Liver (tissue), 9 donors: ENCODE results near the gene KMT2E. TPM values are rescaled to one million over a fixed set of nuclear protein-coding genes. Genes with fewer than 3 reads are reported as not detected.

ENCODE experiments used
- DNase-seq: peaks from one replicate; pipeline ENCODE4 v3.0.0-alpha.2; 2017; ENCODE audit warnings: low spot score
- H3K27ac ChIP-seq, 2 donors: one replicate each; pipeline ENCODE4 v1.7.0; 2013; ENCODE audit warnings: inconsistent platforms in 2 of 2, low read length in 2 of 2, control low read depth in 1 of 2, low read depth in 1 of 2, mild to moderate bottlenecking in 1 of 2
- H3K27me3 ChIP-seq, 4 donors: one replicate each; pipeline versions ENCODE4 v1.6.1 to v1.7.0; 2013; ENCODE audit warnings: low read length in 3 of 4, inconsistent platforms in 1 of 4, mild to moderate bottlenecking in 1 of 4, moderate library complexity in 1 of 4; ENCODE audit not compliant: control insufficient read depth in 4 of 4, insufficient read depth in 4 of 4
- H3K36me3 ChIP-seq, 4 donors: one replicate each; pipeline versions ENCODE4 v1.6.1 to v1.7.0; 2013; ENCODE audit warnings: low read length in 3 of 4, mild to moderate bottlenecking in 3 of 4, low read depth in 1 of 4, moderate library complexity in 1 of 4; ENCODE audit not compliant: control insufficient read depth in 4 of 4, insufficient read depth in 3 of 4
- H3K4me1 ChIP-seq, 4 donors: one replicate each; pipeline versions ENCODE4 v1.6.1 to v1.7.0; 2013; ENCODE audit warnings: low read length in 3 of 4, mild to moderate bottlenecking in 3 of 4, moderate library complexity in 1 of 4; ENCODE audit not compliant: control insufficient read depth in 4 of 4, insufficient read depth in 4 of 4
- H3K4me3 ChIP-seq, 3 donors: one replicate each; pipeline versions ENCODE4 v1.6.1 to v1.7.0; 2013; ENCODE audit warnings: low read length in 3 of 3, control low read depth in 1 of 3, low read depth in 1 of 3, mild to moderate bottlenecking in 1 of 3
- H3K9ac ChIP-seq, 2 donors: one replicate each; pipeline ENCODE4 v1.7.0; 2013; ENCODE audit warnings: low read length in 2 of 2, mild to moderate bottlenecking in 2 of 2, moderate library complexity in 2 of 2, control low read depth in 1 of 2, low read depth in 1 of 2
- H3K9me3 ChIP-seq, 4 donors: one replicate each; pipeline versions ENCODE4 v1.6.1 to v1.7.0; 2013; ENCODE audit warnings: low read length in 3 of 4; ENCODE audit not compliant: control insufficient read depth in 4 of 4
- ATF3 ChIP-seq: IDR thresholded peaks from 2 replicates; pipeline ENCODE4 v1.6.1; 2016; ENCODE audit warnings: antibody characterized with exemption
- CTCF ChIP-seq: fragments of 150-350 bp; IDR thresholded peaks from 2 replicates; pipeline ENCODE4 v1.5.1; 2017; ENCODE audit warnings: improper control_type of control experiment, low read depth, low read length; ENCODE audit not compliant: missing input control
- FOXA1 ChIP-seq: IDR thresholded peaks from 2 replicates; pipeline ENCODE4 v1.6.1; 2016; ENCODE audit warnings: antibody characterized with exemption
- GABPA ChIP-seq, 2 donors: IDR thresholded peaks in 1 of 2; conservative IDR thresholded peaks in 1 of 2; 2 replicates each; pipeline ENCODE4 v1.6.1; 2016; ENCODE audit warnings: antibody characterized with exemption in 2 of 2, mild to moderate bottlenecking in 1 of 2, moderate library complexity in 1 of 2
- HNF4A ChIP-seq, 2 donors: conservative IDR thresholded peaks; 2 replicates each; pipeline ENCODE4 v1.6.1; 2016; ENCODE audit warnings: antibody characterized with exemption in 2 of 2, mild to moderate bottlenecking in 2 of 2
- HNF4G ChIP-seq: IDR thresholded peaks from 2 replicates; pipeline ENCODE4 v1.6.1; 2016; ENCODE audit warnings: antibody characterized with exemption
- JUND ChIP-seq, 2 donors: IDR thresholded peaks; 2 replicates each; pipeline ENCODE4 v1.6.1; 2016; ENCODE audit warnings: antibody characterized with exemption in 2 of 2
- MAX ChIP-seq: IDR thresholded peaks from 2 replicates; pipeline ENCODE4 v1.6.1; 2016; ENCODE audit warnings: antibody characterized with exemption
- RAD21 ChIP-seq, 2 donors: IDR thresholded peaks; 2 replicates each; pipeline ENCODE4 v1.6.1; 2016; ENCODE audit warnings: antibody characterized with exemption in 2 of 2, mild to moderate bottlenecking in 2 of 2
- REST ChIP-seq: IDR thresholded peaks from 2 replicates; pipeline ENCODE4 v1.6.1; 2016; ENCODE audit warnings: antibody characterized with exemption, mild to moderate bottlenecking
- SP1 ChIP-seq: IDR thresholded peaks from 2 replicates; pipeline ENCODE4 v1.6.1; 2018; ENCODE audit warnings: antibody characterized with exemption, mild to moderate bottlenecking
- TAF1 ChIP-seq: conservative IDR thresholded peaks from 2 replicates; pipeline ENCODE4 v1.6.1; 2016; ENCODE audit warnings: antibody characterized with exemption, mild to moderate bottlenecking
- YY1 ChIP-seq: IDR thresholded peaks from 2 replicates; pipeline ENCODE4 v1.6.1; 2016; ENCODE audit warnings: antibody characterized with exemption, mild to moderate bottlenecking
- ZBTB33 ChIP-seq: IDR thresholded peaks from 2 replicates; pipeline ENCODE4 v1.6.1; 2016; ENCODE audit warnings: antibody characterized with exemption
- WGBS: extraction: QIAGEN DNeasy Blood & Tissue Kit; methylation state at CpG from one replicate; pipeline ENCODE4 v1.1.7; 2013; 5-methylcytosine and 5-hydroxymethylcytosine counted together
- polyA plus RNA-seq, 2 donors: library from polyadenylated mRNA; stranded (reverse) in 1 of 2; unstranded in 1 of 2; fragments of 200-250 nt in 1 of 2; fragments of >200 nt in 1 of 2; fragmentation: Nextera tagmentation in 1 of 2; extraction: Ambion mirVana in 1 of 2; gene quantifications; one replicate each; pipeline versions ENCODE4 v1.2.1 to v1.2.3, GENCODE V29; 2013 to 2015
- total RNA-seq, 2 donors: library from RNA; depleted of rRNA; stranded (reverse); fragments of >200 nt; gene quantifications; one replicate each; pipeline ENCODE4 v1.2.3, GENCODE V29; 2014
- donor health status: healthy.
- donor health status: healthy.
- donor health status: healthy.
- donor health status: healthy.
- donor health status: healthy.

The KMT2E gene
- total and polyA plus RNA-seq, 4 donors: 7.1 to 55.6 (median 42.4) TPM

- no peak overlapping the region for H3K9ac ChIP-seq
- TF ChIP-seq SP1 (no peak), FOXA1 (no peak), ATF3 (no peak), TAF1 (no peak), REST (no peak), RAD21 (IDR thresholded peaks at IDR 0.05) (no peak), GABPA (IDR thresholded peaks at IDR 0.05 in 1 of 2, conservative IDR thresholded peaks at IDR 0.05 in 1 of 2) (no peak), YY1 (no peak), MAX (no peak), HNF4A (conservative IDR thresholded peaks at IDR 0.05) (no peak), HNF4G (no peak)
- 91% methylated on average over 5 of the region's 5 CpGs for WGBS
- no peak overlapping the region for H3K4me3 ChIP-seq
- H3K36me3 ChIP-seq: no peaks in the 10 kb centered on the region
- DNase-seq: no peak
- no peaks in the 10 kb centered on the region for H3K9me3 ChIP-seq
- H3K4me1 ChIP-seq: peaks cover 0 to 31% (median 19%) of the 10 kb centered on the region in 4 donors
- H3K27me3 ChIP-seq: no peaks in the 10 kb centered on the region
- no peak overlapping the region for H3K27ac ChIP-seq
Measured at GRCh38 chr7:104980440-104980839, 33.6 kb upstream of the KMT2E start.

GRCh38 chr7:104980841-104981671, 32.9 kb upstream of the KMT2E start:
- no peaks in the 10 kb centered on the region for H3K36me3 ChIP-seq
- H3K27ac ChIP-seq: no peak overlapping the region
- H3K9ac ChIP-seq: no peak overlapping the region
- H3K4me3 ChIP-seq: no peak overlapping the region
- 45% methylated on average over 4 of the region's 4 CpGs for WGBS
- no peaks in the 10 kb centered on the region for H3K27me3 ChIP-seq
- no peak for TF ChIP-seq MAX
- no peak for TF ChIP-seq JUND (IDR thresholded peaks at IDR 0.05)
- TF ChIP-seq FOXA1: no peak
- peak; percentile 64 for TF ChIP-seq CTCF
- no peak for TF ChIP-seq TAF1
- TF ChIP-seq HNF4G: no peak
- TF ChIP-seq SP1: no peak
- TF ChIP-seq RAD21 (IDR thresholded peaks at IDR 0.05): peak; percentile 91 to 92
- no peak for TF ChIP-seq ZBTB33
- H3K9me3 ChIP-seq: no peaks in the 10 kb centered on the region
- peaks cover 1 to 35% (median 22%) of the 10 kb centered on the region in 4 donors for H3K4me1 ChIP-seq
- no peak for DNase-seq
